HCT116 (cell line): ENCODE results near the gene AMD1. TPM values are rescaled to one million over a fixed set of nuclear protein-coding genes. Genes with fewer than 3 reads are reported as not detected.

Experiments used
- ATAC-seq: fragments of 200-7000 bp; cut with Tn5 transposase; 2 replicates; pipeline ENCODE4 v1.9.1; 2020; ENCODE audit warnings: mild to moderate bottlenecking, moderate library complexity
- BruUV-seq: library from RNA; stranded (reverse); fragments of 400-500 nt; replicated peaks from 2 replicates; lab custom pipeline; 2021; lab: Mats Ljungman, UMichigan
- CTCF ChIA-PET: fragments of 300-600 bp; sonication (Branson Sonifier 250); formaldehyde crosslinking; loops from one replicate; lab custom pipeline; 2021; ENCODE audit warnings: antibody characterized with exemption; lab: Charles Lee
- POLR2A ChIA-PET: fragments of 300-600, 350-600 bp; sonication (Branson Sonifier 250); formaldehyde crosslinking; loops from one replicate; lab custom pipeline; 2021; ENCODE audit warnings: antibody characterized with exemption; lab: Charles Lee
- RAD21 ChIA-PET, 2 experiments: fragments of 300-600 bp; sonication (Branson Sonifier 250); formaldehyde crosslinking; loops; one replicate each; lab custom pipeline; 2023; ENCODE audit warnings: low total read pairs in 2 of 2; ENCODE audit not compliant: uncharacterized antibody in 2 of 2, unreplicated experiment in 2 of 2, low non-redundant PET in 1 of 2; lab: Charles Lee
- DNase-seq: peaks from one replicate; pipeline ENCODE4 v3.0.0-alpha.2; 2010; ENCODE audit warnings: low read depth, low spot score
- H2AFZ ChIP-seq: fragments of 200-600 bp; shearing (Covaris generic), sonication (generic); 2 replicates; pipeline ENCODE4 v1.6.1; 2017; ENCODE audit warnings: low read depth, mixed run types, mixed read lengths, antibody characterized with exemption, low read length; ENCODE audit not compliant: poor library complexity, severe bottlenecking
- H3K27ac ChIP-seq: 2 replicates; pipeline ENCODE4 v1.5.1; 2012; ENCODE audit warnings: low read depth, low read length
- H3K27me3 ChIP-seq: fragments of 200-600 bp; sonication (generic); 2 replicates; pipeline ENCODE4 v1.6.1; 2016; ENCODE audit warnings: mixed run types, low read length, mixed read lengths; ENCODE audit not compliant: insufficient read depth
- H3K36me3 ChIP-seq, 2 experiments: fragments of 200-500 bp in 1 of 2; fragments of 200-600 bp in 1 of 2; sonication (Bioruptor generic) in 1 of 2; sonication (generic) in 1 of 2; 2 replicates each; pipeline versions ENCODE4 v1.5.1 to v1.6.1; 2014 to 2016; ENCODE audit warnings: low read length in 2 of 2, inconsistent platforms in 1 of 2, mixed read lengths in 1 of 2, mixed run types in 1 of 2; ENCODE audit not compliant: insufficient read depth in 2 of 2, control insufficient read depth in 1 of 2
- H3K4me1 ChIP-seq, 2 experiments: fragments of 200-600 bp in 1 of 2; sonication (generic) in 1 of 2; 2 replicates each; pipeline versions ENCODE4 v1.5.1 to v1.6.1; 2012 to 2017; ENCODE audit warnings: low read length in 2 of 2, inconsistent platforms in 1 of 2, mild to moderate bottlenecking in 1 of 2, mixed read lengths in 1 of 2, mixed run types in 1 of 2, moderate library complexity in 1 of 2; ENCODE audit not compliant: insufficient read depth in 2 of 2, control insufficient read depth in 1 of 2
- H3K4me2 ChIP-seq: fragments of 200-600 bp; sonication (generic); 2 replicates; pipeline ENCODE4 v1.6.1; 2017; ENCODE audit warnings: mixed run types, low read length, mixed read lengths
- H3K4me3 ChIP-seq, 2 experiments: fragments of 200-600 bp in 1 of 2; sonication (generic) in 1 of 2; replicated peaks in 1 of 2; 2 replicates each; pipeline ENCODE4 v1.5.1; 2011 to 2016; ENCODE audit warnings: low read length in 2 of 2, control low read depth in 1 of 2, low read depth in 1 of 2, mild to moderate bottlenecking in 1 of 2, mixed read lengths in 1 of 2, mixed run types in 1 of 2
- H3K79me2 ChIP-seq: fragments of 200-600 bp; sonication (generic); 2 replicates; pipeline ENCODE4 v1.6.1; 2017; ENCODE audit warnings: mild to moderate bottlenecking, mixed run types, low read length, moderate library complexity, mixed read lengths; ENCODE audit not compliant: insufficient read depth
- H3K9ac ChIP-seq: fragments of 200-600 bp; sonication (generic); 2 replicates; pipeline ENCODE4 v1.6.1; 2016; ENCODE audit warnings: low read length, mixed read lengths
- H3K9me2 ChIP-seq: fragments of 200-600 bp; sonication (generic), shearing (Covaris generic); 2 replicates; pipeline ENCODE4 v1.6.1; 2017; ENCODE audit warnings: mixed run types, mild to moderate bottlenecking, moderate library complexity; ENCODE audit not compliant: insufficient read depth
- H3K9me3 ChIP-seq, 2 experiments: fragments of 200-500 bp in 1 of 2; fragments of 200-600 bp in 1 of 2; sonication (Bioruptor generic) in 1 of 2; sonication (generic) in 1 of 2; 2 replicates each; pipeline ENCODE4 v1.6.1; 2014 to 2017; ENCODE audit warnings: low read length in 2 of 2, mixed read lengths in 2 of 2, inconsistent platforms in 1 of 2, low read depth in 1 of 2, mild to moderate bottlenecking in 1 of 2, mixed run types in 1 of 2, moderate library complexity in 1 of 2; ENCODE audit not compliant: control insufficient read depth in 1 of 2, insufficient read depth in 1 of 2
- H4K20me1 ChIP-seq: fragments of 200-600 bp; sonication (generic), shearing (Covaris generic); 2 replicates; pipeline ENCODE4 v1.6.1; 2017; ENCODE audit warnings: mixed run types, mild to moderate bottlenecking, moderate library complexity; ENCODE audit not compliant: insufficient read depth
- ATF3 ChIP-seq: IDR thresholded peaks from 2 replicates; pipeline ENCODE4 v1.6.1; 2012
- CBX3 ChIP-seq: IDR thresholded peaks from 2 replicates; pipeline ENCODE4 v1.6.1; 2012; ENCODE audit warnings: low read depth
- CEBPB ChIP-seq: IDR thresholded peaks from 2 replicates; pipeline ENCODE4 v1.6.1; 2012; ENCODE audit warnings: low read depth
- EGR1 ChIP-seq: IDR thresholded peaks from 2 replicates; pipeline ENCODE4 v1.6.1; 2012; ENCODE audit warnings: low read depth
- ELF1 ChIP-seq: IDR thresholded peaks from 2 replicates; pipeline ENCODE4 v1.6.1; 2012; ENCODE audit warnings: low read depth, borderline replicate concordance
- EZH2phosphoT487 ChIP-seq: fragments of 200-600 bp; IDR thresholded peaks from 2 replicates; pipeline ENCODE4 v1.6.1; 2018; ENCODE audit warnings: antibody characterized with exemption, borderline replicate concordance
- FOSL1 ChIP-seq: IDR thresholded peaks from 2 replicates; pipeline ENCODE4 v1.6.1; 2012; ENCODE audit warnings: low read depth
- JUND ChIP-seq: IDR thresholded peaks from 2 replicates; pipeline ENCODE4 v1.6.1; 2012
- POLR2A ChIP-seq: IDR thresholded peaks from 2 replicates; pipeline ENCODE4 v1.7.0; 2011; ENCODE audit warnings: borderline replicate concordance; ENCODE audit not compliant: insufficient read depth, insufficient read length; ENCODE audit errors: extremely low read depth
- POLR2AphosphoS5 ChIP-seq: IDR thresholded peaks from 2 replicates; pipeline ENCODE4 v1.6.1; 2011; ENCODE audit warnings: mild to moderate bottlenecking, low read depth, low read length, moderate library complexity
- RAD21 ChIP-seq: IDR thresholded peaks from 2 replicates; pipeline ENCODE4 v1.6.1; 2012; ENCODE audit warnings: low read depth, mild to moderate bottlenecking
- SIN3A ChIP-seq: IDR thresholded peaks from 2 replicates; pipeline ENCODE4 v1.6.1; 2012; ENCODE audit warnings: low read depth
- SP1 ChIP-seq: IDR thresholded peaks from 2 replicates; pipeline ENCODE4 v1.6.1; 2012; ENCODE audit warnings: low read depth
- SRF ChIP-seq: IDR thresholded peaks from 2 replicates; pipeline ENCODE4 v1.6.1; 2012; ENCODE audit warnings: low read depth
- TCF7L2 ChIP-seq: IDR thresholded peaks from 2 replicates; pipeline ENCODE4 v1.7.0; 2011; ENCODE audit warnings: borderline replicate concordance, inconsistent platforms; ENCODE audit not compliant: insufficient read depth, insufficient read length; ENCODE audit errors: extremely low read depth
- YY1 ChIP-seq: IDR thresholded peaks from 2 replicates; pipeline ENCODE4 v1.6.1; 2011; ENCODE audit warnings: low read length, low read depth, moderate library complexity, mild to moderate bottlenecking; ENCODE audit not compliant: insufficient replicate concordance; ENCODE audit errors: extremely low read depth
- ZFX ChIP-seq: fragments of 450-650 bp; IDR thresholded peaks from 2 replicates; pipeline ENCODE4 v1.6.1; 2017
- ZNF274 ChIP-seq: fragments of 200-500 bp; sonication (Bioruptor generic); IDR thresholded peaks from 2 replicates; pipeline ENCODE4 v1.6.1; 2014; ENCODE audit warnings: mild to moderate bottlenecking, low read depth, low read length, inconsistent platforms
- intact Hi-C: fragments of 100-400 bp; cut with micrococcal nuclease; formaldehyde crosslinking; loops from 2 replicates; pipeline ENCODE4 v1.10.0; 2022
- total RNA-seq: library from RNA; stranded (reverse); gene quantifications from one replicate; pipeline ENCODE4 v1.2.1, GENCODE V29; 2021; ENCODE audit not compliant: unreplicated experiment
- TF ChIP-seq, protein P1 (sequence below): IDR thresholded peaks from 2 replicates; pipeline ENCODE4 v1.6.1; 2012; ENCODE audit warnings: low read depth

The AMD1 gene
- total RNA-seq, 1 experiment from 2014 or later: 71.4 TPM

GRCh38 chr6:110831405-110831804 is 43.2 kb upstream of the AMD1 start:
- POLR2A ChIA-PET: no interaction called here
- Histone ChIP-seq H3K4me3 (no peak overlapping the region), H2AFZ (no peak overlapping the region), H3K9me3 (no peaks in the 10 kb centered on the region), H3K9me2 (no peaks in the 10 kb centered on the region), H3K79me2 (no peaks in the 10 kb centered on the region), H3K4me1 (no peaks in the 10 kb centered on the region)
- intact Hi-C loops: no loop called here
- CTCF ChIA-PET: no interaction called here
- ATAC-seq: no peak
- TF ChIP-seq ZFX (no peak), EGR1 (no peak), ATF3 (no peak), ELF1 (no peak), POLR2AphosphoS5 (no peak), SRF (no peak), CBX3 (no peak), POLR2A (no peak), RAD21 (no peak), SIN3A (no peak), JUND (no peak), YY1 (no peak), FOSL1 (no peak)
- TF ChIP-seq, all 23 proteins: peak for 0
- H3K36me3 ChIP-seq: no peaks in the 10 kb centered on the region
- H3K9ac ChIP-seq: no peak overlapping the region
- no peak for DNase-seq
- BruUV-seq: no TSS peak
- RAD21 ChIA-PET: no interaction called here
- H3K27me3 ChIP-seq: no peaks in the 10 kb centered on the region
- no peaks in the 10 kb centered on the region for H4K20me1 ChIP-seq
- no peak overlapping the region for H3K4me2 ChIP-seq
- H3K27ac ChIP-seq: no peak overlapping the region

- POLR2A ChIA-PET: no interaction called here
- Histone ChIP-seq H3K27ac (no peak overlapping the region), H3K27me3 (no peaks in the 10 kb centered on the region), H3K4me3 (no peak overlapping the region), H3K9me2 (no peaks in the 10 kb centered on the region), H3K36me3 (no peaks in the 10 kb centered on the region), H3K4me1 (no peaks in the 10 kb centered on the region), H3K79me2 (no peaks in the 10 kb centered on the region), H4K20me1 (no peaks in the 10 kb centered on the region), H2AFZ (no peak overlapping the region), H3K9ac (no peak overlapping the region), H3K9me3 (no peaks in the 10 kb centered on the region), H3K4me2 (no peak overlapping the region)
- CTCF ChIA-PET: no interaction called here
- intact Hi-C loops: no loop called here
- RAD21 ChIA-PET: no interaction called here
- no TSS peak for BruUV-seq
- ATAC-seq (no peak), DNase-seq (no peak)
- no peak for TF ChIP-seq SP1
- TF ChIP-seq, protein P1, sequence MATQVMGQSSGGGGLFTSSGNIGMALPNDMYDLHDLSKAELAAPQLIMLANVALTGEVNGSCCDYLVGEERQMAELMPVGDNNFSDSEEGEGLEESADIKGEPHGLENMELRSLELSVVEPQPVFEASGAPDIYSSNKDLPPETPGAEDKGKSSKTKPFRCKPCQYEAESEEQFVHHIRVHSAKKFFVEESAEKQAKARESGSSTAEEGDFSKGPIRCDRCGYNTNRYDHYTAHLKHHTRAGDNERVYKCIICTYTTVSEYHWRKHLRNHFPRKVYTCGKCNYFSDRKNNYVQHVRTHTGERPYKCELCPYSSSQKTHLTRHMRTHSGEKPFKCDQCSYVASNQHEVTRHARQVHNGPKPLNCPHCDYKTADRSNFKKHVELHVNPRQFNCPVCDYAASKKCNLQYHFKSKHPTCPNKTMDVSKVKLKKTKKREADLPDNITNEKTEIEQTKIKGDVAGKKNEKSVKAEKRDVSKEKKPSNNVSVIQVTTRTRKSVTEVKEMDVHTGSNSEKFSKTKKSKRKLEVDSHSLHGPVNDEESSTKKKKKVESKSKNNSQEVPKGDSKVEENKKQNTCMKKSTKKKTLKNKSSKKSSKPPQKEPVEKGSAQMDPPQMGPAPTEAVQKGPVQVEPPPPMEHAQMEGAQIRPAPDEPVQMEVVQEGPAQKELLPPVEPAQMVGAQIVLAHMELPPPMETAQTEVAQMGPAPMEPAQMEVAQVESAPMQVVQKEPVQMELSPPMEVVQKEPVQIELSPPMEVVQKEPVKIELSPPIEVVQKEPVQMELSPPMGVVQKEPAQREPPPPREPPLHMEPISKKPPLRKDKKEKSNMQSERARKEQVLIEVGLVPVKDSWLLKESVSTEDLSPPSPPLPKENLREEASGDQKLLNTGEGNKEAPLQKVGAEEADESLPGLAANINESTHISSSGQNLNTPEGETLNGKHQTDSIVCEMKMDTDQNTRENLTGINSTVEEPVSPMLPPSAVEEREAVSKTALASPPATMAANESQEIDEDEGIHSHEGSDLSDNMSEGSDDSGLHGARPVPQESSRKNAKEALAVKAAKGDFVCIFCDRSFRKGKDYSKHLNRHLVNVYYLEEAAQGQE: no peak
- no peak for TF ChIP-seq EZH2phosphoT487
- no peak for TF ChIP-seq TCF7L2
- no peak for TF ChIP-seq ZNF274
- no peak for TF ChIP-seq CEBPB
- TF ChIP-seq SIN3A: no peak
- no peak for TF ChIP-seq SRF
- TF ChIP-seq RAD21: no peak
- TF ChIP-seq POLR2A: no peak
- no peak for TF ChIP-seq FOSL1
- no peak for TF ChIP-seq ATF3
- no peak for TF ChIP-seq JUND
- no peak for TF ChIP-seq POLR2AphosphoS5
- no peak for TF ChIP-seq YY1
- no peak for TF ChIP-seq EGR1
Measured at GRCh38 chr6:110833831-110834230, 40.8 kb upstream of the AMD1 start.
